GM21447 (cell line): ENCODE data around the gene XPNPEP1.
A peak's percentile ranks its signal among the peaks of the same experiment; 100 is the strongest.

ENCODE experiments used
- ATAC-seq: cut with Tn5 transposase; IDR thresholded peaks from one replicate; pipeline ENCODE4 v1.9.1; 2021; ENCODE audit not compliant: unreplicated experiment

The XPNPEP1 gene

GRCh38 chr10:109895095-109895818 lies 28.1 kb downstream of the XPNPEP1 start:
- ATAC-seq, result no peak

- no peak for ATAC-seq
Measured at GRCh38 chr10:109894516-109894915, 28.8 kb downstream of the XPNPEP1 start.

- no peak for ATAC-seq
Measured at GRCh38 chr10:109893386-109893785, 29.9 kb downstream of the XPNPEP1 start.

- ATAC-seq, result no peak
Measured at GRCh38 chr10:109892931-109893330, 30.4 kb downstream of the XPNPEP1 start.

- ATAC-seq, result no peak
Measured at GRCh38 chr10:109892117-109892516, 31.2 kb downstream of the XPNPEP1 start.

- no peak for ATAC-seq
Measured at GRCh38 chr10:109891105-109891504, 32.2 kb downstream of the XPNPEP1 start.

GRCh38 chr10:109889867-109890266 lies 33.4 kb downstream of the XPNPEP1 start:
- no peak for ATAC-seq

GRCh38 chr10:109887776-109888175 lies 35.5 kb downstream of the XPNPEP1 start:
- no peak for ATAC-seq

- no peak for ATAC-seq
Measured at GRCh38 chr10:109887243-109887642, 36.1 kb downstream of the XPNPEP1 start.

GRCh38 chr10:109886781-109887140 lies 36.5 kb downstream of the XPNPEP1 start:
- ATAC-seq, result no peak

- no peak for ATAC-seq
Measured at GRCh38 chr10:109886037-109886780, 37.1 kb downstream of the XPNPEP1 start.

GRCh38 chr10:109883859-109884771 lies 39.2 kb downstream of the XPNPEP1 start:
- peak; percentile 60 for ATAC-seq

- ATAC-seq, result no peak
Measured at GRCh38 chr10:109882251-109883057, 40.9 kb downstream of the XPNPEP1 start.

- ATAC-seq, result no peak
Measured at GRCh38 chr10:109881769-109882057, 41.6 kb downstream of the XPNPEP1 start.

GRCh38 chr10:109880886-109881768 lies 42.2 kb downstream of the XPNPEP1 start:
- peak; percentile 53 for ATAC-seq

GRCh38 chr10:109877546-109877945 lies 45.8 kb downstream of the XPNPEP1 start:
- ATAC-seq, result no peak

- no peak for ATAC-seq
Measured at GRCh38 chr10:109875828-109876821, 47.2 kb downstream of the XPNPEP1 start.

- ATAC-seq, result no peak
Measured at GRCh38 chr10:109875151-109875568, 48.2 kb downstream of the XPNPEP1 start.

GRCh38 chr10:109871476-109871875 lies 51.8 kb downstream of the XPNPEP1 start:
- no peak for ATAC-seq
